OCI-LY1 (cell line): Measurements from ENCODE around the gene PXDN.

Experiments used
- H2AFZ ChIP-seq: fragments of 200-600 bp; sonication (generic), shearing (Covaris generic); 2 replicates; pipeline ENCODE4 v1.6.0; 2014; ENCODE audit warnings: antibody characterized with exemption, mild to moderate bottlenecking, low read length
- H3F3A ChIP-seq: fragments of 200-600 bp; sonication (generic), shearing (Covaris generic); 2 replicates; pipeline ENCODE4 v1.6.0; 2014; ENCODE audit warnings: mild to moderate bottlenecking, antibody characterized with exemption, low read length, moderate library complexity; ENCODE audit not compliant: insufficient read depth
- H3K27ac ChIP-seq: fragments of 200-600 bp; sonication (generic); 2 replicates; pipeline ENCODE4 v1.5.1; 2014; ENCODE audit warnings: low read length, mixed run types, mild to moderate bottlenecking, low read depth; ENCODE audit not compliant: poor library complexity, severe bottlenecking
- H3K27me3 ChIP-seq: fragments of 200-600 bp; sonication (generic); 2 replicates; pipeline ENCODE4 v1.6.0; 2014; ENCODE audit warnings: antibody characterized with exemption, mild to moderate bottlenecking, low read length, moderate library complexity; ENCODE audit not compliant: insufficient read depth
- H3K36me3 ChIP-seq: fragments of 200-600 bp; sonication (generic); 2 replicates; pipeline ENCODE4 v1.6.1; 2014; ENCODE audit warnings: mild to moderate bottlenecking, antibody characterized with exemption, low read length, moderate library complexity, mixed read lengths; ENCODE audit not compliant: insufficient read depth
- H3K4me1 ChIP-seq: fragments of 200-600 bp; sonication (generic); 2 replicates; pipeline ENCODE4 v1.5.1; 2014; ENCODE audit warnings: mild to moderate bottlenecking, low read length, moderate library complexity; ENCODE audit not compliant: insufficient read depth, severe bottlenecking
- H3K4me2 ChIP-seq: fragments of 200-600 bp; sonication (generic), shearing (Covaris generic); 2 replicates; pipeline ENCODE4 v1.6.1; 2014; ENCODE audit warnings: low read length
- H3K4me3 ChIP-seq: fragments of 200-600 bp; sonication (generic); 2 replicates; pipeline ENCODE4 v1.5.1; 2014; ENCODE audit warnings: low read length, low read depth, mild to moderate bottlenecking, mixed read lengths; ENCODE audit not compliant: poor library complexity, severe bottlenecking
- H3K79me2 ChIP-seq: fragments of 200-600 bp; shearing (Covaris generic); 2 replicates; pipeline ENCODE4 v1.6.1; 2016; ENCODE audit warnings: mixed run types, low read length, mixed read lengths; ENCODE audit not compliant: insufficient read depth
- H3K9ac ChIP-seq: fragments of 200-600 bp; sonication (generic), shearing (Covaris generic); 2 replicates; pipeline ENCODE4 v1.6.1; 2014; ENCODE audit warnings: mild to moderate bottlenecking, low read length, mixed read lengths
- H3K9me2 ChIP-seq: fragments of 200-600 bp; sonication (generic), shearing (Covaris generic); 2 replicates; pipeline ENCODE4 v1.6.1; 2014; ENCODE audit warnings: low read depth, mild to moderate bottlenecking, low read length, mixed read lengths
- H3K9me3 ChIP-seq: fragments of 200-600 bp; shearing (Covaris generic); 2 replicates; pipeline ENCODE4 v1.6.1; 2014; ENCODE audit warnings: low read length, mixed read lengths
- H4K20me1 ChIP-seq: fragments of 200-600 bp; sonication (generic), shearing (Covaris generic); 2 replicates; pipeline ENCODE4 v1.6.0; 2016; ENCODE audit warnings: mild to moderate bottlenecking, low read length; ENCODE audit not compliant: insufficient read depth
- CTCF ChIP-seq: fragments of 200-600 bp; sonication (generic), shearing (Covaris generic); IDR thresholded peaks from 2 replicates; pipeline ENCODE4 v1.5.1; 2017; ENCODE audit warnings: mild to moderate bottlenecking, antibody characterized with exemption, low read length, moderate library complexity, mixed read lengths
- EZH2 ChIP-seq: fragments of 200-600 bp; sonication (generic), shearing (Covaris generic); IDR thresholded peaks from 2 replicates; pipeline ENCODE4 v1.8.0; 2017; ENCODE audit warnings: borderline replicate concordance, mixed run types, mild to moderate bottlenecking, antibody characterized with exemption, low read length, moderate library complexity, mixed read lengths

The PXDN gene

GRCh38 chr2:1714291-1715064, 29.8 kb downstream of the PXDN start:
- H3F3A ChIP-seq = no peaks in the 10 kb centered on the region
- no peak overlapping the region for H2AFZ ChIP-seq
- H4K20me1 ChIP-seq = no peaks in the 10 kb centered on the region
- no peaks in the 10 kb centered on the region for H3K27me3 ChIP-seq
- TF ChIP-seq CTCF = no peak
- TF ChIP-seq EZH2 = no peak
- no peak overlapping the region for H3K9ac ChIP-seq
- H3K9me3 ChIP-seq = no peaks in the 10 kb centered on the region
- no peaks in the 10 kb centered on the region for H3K79me2 ChIP-seq
- no peak overlapping the region for H3K4me2 ChIP-seq
- H3K27ac ChIP-seq = no peak overlapping the region
- H3K4me3 ChIP-seq = no peak overlapping the region
- no peaks in the 10 kb centered on the region for H3K9me2 ChIP-seq
- no peaks in the 10 kb centered on the region for H3K4me1 ChIP-seq
- no peaks in the 10 kb centered on the region for H3K36me3 ChIP-seq

- no peak overlapping the region for H3K4me3 ChIP-seq
- H2AFZ ChIP-seq = no peak overlapping the region
- no peak overlapping the region for H3K9ac ChIP-seq
- H4K20me1 ChIP-seq = no peaks in the 10 kb centered on the region
- H3K79me2 ChIP-seq = no peaks in the 10 kb centered on the region
- TF ChIP-seq CTCF (no peak), EZH2 (no peak)
- no peak overlapping the region for H3K27ac ChIP-seq
- no peaks in the 10 kb centered on the region for H3F3A ChIP-seq
- H3K4me2 ChIP-seq = no peak overlapping the region
- no peaks in the 10 kb centered on the region for H3K36me3 ChIP-seq
- H3K9me2 ChIP-seq = no peaks in the 10 kb centered on the region
- no peaks in the 10 kb centered on the region for H3K9me3 ChIP-seq
- no peaks in the 10 kb centered on the region for H3K27me3 ChIP-seq
- no peaks in the 10 kb centered on the region for H3K4me1 ChIP-seq
These were observed 30.5 kb downstream of the PXDN start for GRCh38 chr2:1713839-1714236.

GRCh38 chr2:1713142-1713838, 31.0 kb downstream of the PXDN start:
- Histone ChIP-seq H3K27me3 (no peaks in the 10 kb centered on the region), H3K36me3 (no peaks in the 10 kb centered on the region), H3K79me2 (no peaks in the 10 kb centered on the region), H4K20me1 (no peaks in the 10 kb centered on the region), H3K9ac (no peak overlapping the region), H3K9me3 (no peaks in the 10 kb centered on the region), H3F3A (no peaks in the 10 kb centered on the region), H3K27ac (no peak overlapping the region), H2AFZ (no peak overlapping the region), H3K9me2 (no peaks in the 10 kb centered on the region), H3K4me3 (no peak overlapping the region), H3K4me2 (no peak overlapping the region), H3K4me1 (no peaks in the 10 kb centered on the region)
- TF ChIP-seq EZH2 = no peak
- no peak for TF ChIP-seq CTCF
